Esophagus mucosa (tissue), 1 donor: ENCODE measurements around the gene CTNND2. TPM values are rescaled to one million over a fixed set of nuclear protein-coding genes. Genes with fewer than 3 reads are reported as not detected.

Experiments
- ATAC-seq: fragments of 200-7000 bp; cut with Tn5 transposase; one replicate; pipeline ENCODE4 v1.9.1; 2020
- total RNA-seq: library from RNA; stranded (reverse); gene quantifications from one replicate; pipeline ENCODE4 v1.2.4, GENCODE V29; 2023
- donor health status: DM: yes; HTN: yes; CAD: no.

CTNND2 gene
- total RNA-seq, 1 donor from 2014 or later, result not detected

- ATAC-seq, result no peak
These were observed 839.3 kb downstream of the CTNND2 start for GRCh38 chr5:11064763-11065450.

- ATAC-seq, result no peak
These were observed 841.8 kb downstream of the CTNND2 start for GRCh38 chr5:11062397-11062796.

DNA sequence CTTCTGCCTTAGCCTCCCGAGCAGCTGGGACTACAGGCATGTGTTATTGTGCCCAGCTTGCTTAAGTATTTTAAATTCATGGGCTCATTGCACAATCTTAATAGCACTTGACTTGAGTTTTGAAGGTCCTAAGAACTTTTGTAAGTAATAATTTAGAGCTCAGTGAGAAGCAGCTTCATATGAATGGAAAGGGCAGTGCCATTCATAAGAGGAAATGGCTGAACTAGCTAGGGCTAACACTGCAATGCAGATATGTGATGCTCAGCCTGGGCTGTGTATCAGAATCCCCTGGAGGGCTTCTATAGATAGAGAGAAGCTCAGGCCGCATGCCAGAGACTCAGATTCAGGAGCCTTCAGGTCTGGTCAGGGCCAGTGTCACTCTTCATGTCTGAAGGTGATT, 847.7 kb downstream of the CTNND2 start:
- no peak for ATAC-seq

- no peak for ATAC-seq
These were observed 850.2 kb downstream of the CTNND2 start for GRCh38 chr5:11054014-11054413.

- ATAC-seq, result no peak
These were observed 851.4 kb downstream of the CTNND2 start for GRCh38 chr5:11052871-11053270.

GRCh38 chr5:11050596-11051304, 853.5 kb downstream of the CTNND2 start:
- ATAC-seq, result no peak

DNA sequence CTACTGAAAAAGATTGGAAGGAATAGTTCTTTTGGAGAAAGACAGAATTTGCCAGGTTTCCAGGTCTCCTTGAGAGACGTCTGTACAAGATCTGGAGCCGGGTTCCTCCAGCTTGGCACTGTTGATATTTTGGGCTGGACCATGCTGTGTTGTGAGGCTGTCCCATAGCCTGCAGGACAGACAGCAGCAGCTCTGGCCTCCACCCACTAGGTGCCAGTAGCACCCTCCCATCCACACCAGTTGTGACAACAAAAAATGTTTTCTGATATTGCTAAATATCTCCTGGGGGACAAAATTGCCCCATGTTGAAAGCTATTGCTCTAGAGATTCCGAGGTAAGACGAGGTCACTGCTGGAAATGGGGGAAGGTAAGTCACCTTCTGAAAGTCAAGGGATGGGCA, 855.5 kb downstream of the CTNND2 start:
- ATAC-seq, result no peak

GRCh38 chr5:11047625-11048024, 856.6 kb downstream of the CTNND2 start:
- ATAC-seq, result no peak

DNA sequence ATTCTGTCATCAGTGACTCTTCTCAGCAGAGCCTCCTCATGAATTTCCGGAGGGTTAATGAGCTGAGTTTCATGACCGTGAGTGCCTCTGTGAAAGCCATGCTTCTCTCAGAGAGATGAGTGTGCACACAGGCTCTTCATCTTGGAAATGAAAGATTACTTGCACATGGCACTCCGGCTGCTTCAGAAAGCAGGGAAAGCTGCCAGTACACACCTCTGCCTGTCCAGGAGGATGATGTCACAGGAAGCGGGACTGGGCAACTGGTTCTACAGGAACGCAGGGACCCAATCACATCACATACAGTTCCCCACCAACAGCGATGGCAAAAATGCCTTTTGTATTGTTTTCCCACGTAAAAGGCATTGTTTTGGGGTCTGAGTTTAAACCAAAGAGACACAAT, 857.2 kb downstream of the CTNND2 start:
- ATAC-seq, result no peak

GRCh38 chr5:11046160-11046559, 858.1 kb downstream of the CTNND2 start:
- ATAC-seq, result no peak

DNA sequence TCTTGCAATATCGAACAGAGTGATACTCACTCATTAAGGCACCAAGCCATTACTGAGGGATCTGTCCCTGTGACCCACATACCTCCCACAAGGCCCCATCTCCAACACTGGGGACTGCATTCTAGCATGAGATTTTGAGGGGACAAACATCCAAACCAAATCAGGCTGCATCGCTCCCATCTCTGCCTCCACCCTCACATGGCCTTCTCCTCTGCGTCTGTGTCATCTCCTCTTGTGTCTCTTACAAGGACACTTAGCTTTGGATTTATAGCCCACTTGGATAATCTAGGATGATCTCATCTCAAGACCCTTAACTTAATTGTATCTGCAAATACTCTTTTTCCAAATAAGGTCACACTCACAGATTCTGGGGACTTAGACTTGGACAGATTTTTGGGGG, 858.8 kb downstream of the CTNND2 start:
- no peak for ATAC-seq

GRCh38 chr5:11044581-11044980, 859.7 kb downstream of the CTNND2 start:
- no peak for ATAC-seq

DNA sequence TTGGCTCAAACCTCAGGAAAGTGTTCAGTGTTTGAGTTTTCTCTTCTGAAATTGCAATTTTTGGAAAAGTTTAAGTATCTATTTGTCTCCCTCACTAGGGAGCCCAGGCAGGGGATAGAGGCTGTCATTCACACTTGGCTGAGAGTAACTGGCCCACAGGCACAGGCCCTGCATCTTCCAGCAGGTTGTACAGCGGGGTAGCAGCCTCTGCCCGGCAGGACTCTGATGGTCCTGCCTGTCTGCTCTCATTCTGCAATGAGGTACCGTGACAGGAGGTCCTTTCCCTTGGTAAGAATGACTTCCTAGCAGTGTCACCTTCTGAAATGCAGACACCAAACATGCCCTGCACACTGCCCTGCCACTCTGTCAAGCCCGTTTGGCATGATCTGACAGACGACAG, 860.4 kb downstream of the CTNND2 start:
- no peak for ATAC-seq

GRCh38 chr5:11040345-11040744, 863.9 kb downstream of the CTNND2 start:
- ATAC-seq, result no peak

DNA sequence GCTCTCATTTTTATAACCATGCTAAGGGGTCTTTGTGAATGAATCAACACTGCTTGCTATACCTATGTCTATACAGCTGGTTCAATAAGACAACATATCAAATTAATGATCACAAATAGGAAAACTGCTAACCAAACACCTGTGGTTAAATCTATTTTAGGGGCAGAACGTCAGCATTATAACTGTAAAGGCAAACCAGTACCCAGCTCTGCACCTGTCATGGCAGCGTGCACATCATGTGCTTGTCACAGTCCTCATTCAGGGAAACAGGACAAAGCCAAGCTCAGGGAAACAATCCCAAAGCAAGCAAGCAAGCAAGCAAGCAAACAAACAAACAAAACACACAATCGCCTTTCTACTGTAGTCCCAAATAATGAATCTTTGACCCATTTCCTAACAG, 865.5 kb downstream of the CTNND2 start:
- ATAC-seq, result no peak

DNA sequence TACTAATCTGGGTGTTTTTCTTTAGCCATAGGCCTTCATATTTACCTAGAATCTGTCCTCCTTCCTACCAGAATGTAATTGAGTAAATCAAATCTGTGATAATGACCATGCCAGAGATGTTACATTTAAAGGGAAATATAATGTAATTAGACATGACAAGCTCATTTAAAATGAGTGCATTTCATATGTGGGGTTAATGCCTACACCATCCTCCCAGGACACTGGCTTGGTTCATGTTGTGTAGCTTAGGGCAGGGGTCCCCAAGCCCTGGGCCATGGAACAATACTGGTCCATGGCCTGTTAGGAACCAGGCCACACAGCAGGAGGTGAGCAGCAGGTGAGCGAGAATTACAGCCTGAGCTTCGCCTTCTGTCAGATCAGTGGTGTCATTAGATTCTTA, 866.3 kb downstream of the CTNND2 start:
- ATAC-seq, result no peak

- ATAC-seq, result no peak
These were observed 867.2 kb downstream of the CTNND2 start for GRCh38 chr5:11037080-11037479.

DNA sequence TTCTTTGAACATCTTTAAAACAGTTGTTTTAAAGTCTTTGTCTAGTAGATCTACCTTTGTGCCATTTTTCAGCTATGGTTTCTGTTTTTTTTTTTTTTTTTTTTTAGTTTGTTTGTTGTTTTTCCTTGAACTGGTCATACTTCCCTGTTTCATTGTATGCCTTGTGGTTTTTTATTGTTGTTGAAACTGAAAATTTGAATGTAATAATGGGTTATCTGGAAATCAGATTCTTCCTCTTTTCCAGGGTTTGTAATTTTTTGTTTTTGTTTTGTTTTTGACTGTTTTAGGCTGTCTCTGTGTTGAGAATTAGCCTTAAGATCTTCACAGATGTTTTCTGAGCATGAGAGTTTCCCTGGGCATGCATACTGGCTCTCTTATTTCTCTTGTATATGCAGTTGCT, 873.6 kb downstream of the CTNND2 start:
- ATAC-seq, result no peak

GRCh38 chr5:11027660-11028059, 876.6 kb downstream of the CTNND2 start:
- ATAC-seq, result no peak

DNA sequence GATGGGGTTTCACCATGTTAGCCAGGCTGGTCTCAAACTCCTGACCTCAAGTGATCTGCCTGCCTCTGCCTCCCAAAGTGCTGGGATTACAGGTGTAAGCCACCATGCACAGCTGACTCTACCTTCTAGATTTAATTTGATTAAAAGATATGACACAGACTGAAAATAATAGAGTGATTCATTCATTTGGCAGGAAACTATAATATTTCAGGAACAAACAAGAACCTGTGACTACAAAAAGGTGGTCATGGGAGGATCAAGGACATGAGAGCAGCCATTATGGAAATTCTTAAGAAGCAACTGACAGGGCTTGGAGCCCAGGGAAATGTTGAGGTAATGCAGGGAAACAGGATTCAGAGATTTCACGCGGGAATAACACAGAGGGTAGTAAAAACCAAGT, 877.7 kb downstream of the CTNND2 start:
- ATAC-seq, result no peak

DNA sequence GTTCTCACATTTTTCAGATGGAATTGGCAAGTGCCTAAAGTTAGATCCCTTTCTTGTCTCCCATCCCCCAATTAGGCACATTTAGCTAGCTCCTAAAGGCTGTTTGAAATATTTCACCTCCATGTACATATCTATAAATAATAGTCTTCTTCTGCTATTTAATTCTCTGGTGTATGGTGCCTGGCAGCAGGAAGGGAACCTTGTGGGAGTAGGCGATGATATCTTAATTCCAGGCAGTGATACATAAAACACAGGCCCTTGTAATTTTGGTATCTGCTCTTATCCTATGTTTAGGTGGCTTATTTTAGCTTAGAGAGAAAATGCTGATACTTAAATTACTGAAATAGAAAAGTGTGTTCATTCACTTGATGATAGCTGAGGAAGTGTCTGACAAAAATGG, 880.3 kb downstream of the CTNND2 start:
- no peak for ATAC-seq

DNA sequence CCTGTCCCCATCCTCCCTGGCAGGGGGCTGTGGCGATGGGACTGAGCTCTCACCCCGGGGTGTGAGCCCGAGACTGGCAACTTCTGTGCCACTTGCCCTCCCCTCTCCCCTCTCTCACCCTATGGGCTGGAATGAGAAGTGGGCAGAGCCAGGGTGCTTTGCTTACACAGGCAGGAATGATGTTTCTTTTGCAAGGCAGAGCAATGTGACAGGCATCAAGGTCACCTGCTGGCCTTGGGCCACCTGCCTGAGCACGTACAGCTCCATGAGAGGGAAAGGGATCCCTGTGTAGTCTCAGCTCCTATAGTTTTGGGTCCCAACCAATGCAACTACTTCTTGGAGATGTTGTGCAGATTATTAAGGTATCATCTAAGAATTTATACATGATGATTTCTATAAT, 890.5 kb downstream of the CTNND2 start:
- no peak for ATAC-seq

GRCh38 chr5:11012295-11012694, 892.0 kb downstream of the CTNND2 start:
- no peak for ATAC-seq

GRCh38 chr5:11010429-11011210, 893.6 kb downstream of the CTNND2 start:
- ATAC-seq, result no peak
